Measurements from ENCODE around the gene NFATC4.

GRCh38 chr14:24426912-24427536 lies 59.0 kb downstream of the NFATC4 start:
- TF ChIP-seq EZH2 (IDR thresholded peaks at IDR 0.05) (no peak), POLR2AphosphoS5 (IDR thresholded peaks at IDR 0.05; ENCODE audit: borderline replicate concordance, low read depth, low read length) (no peak), FOXP2 (optimal IDR thresholded peaks at IDR 0.05; ENCODE audit: control extremely low read depth, extremely low read length, insufficient read depth) (no peak)

Data from SK-N-MC (cell line).